Measurements from ENCODE around the gene C16orf86.

The C16orf86 gene

DNA sequence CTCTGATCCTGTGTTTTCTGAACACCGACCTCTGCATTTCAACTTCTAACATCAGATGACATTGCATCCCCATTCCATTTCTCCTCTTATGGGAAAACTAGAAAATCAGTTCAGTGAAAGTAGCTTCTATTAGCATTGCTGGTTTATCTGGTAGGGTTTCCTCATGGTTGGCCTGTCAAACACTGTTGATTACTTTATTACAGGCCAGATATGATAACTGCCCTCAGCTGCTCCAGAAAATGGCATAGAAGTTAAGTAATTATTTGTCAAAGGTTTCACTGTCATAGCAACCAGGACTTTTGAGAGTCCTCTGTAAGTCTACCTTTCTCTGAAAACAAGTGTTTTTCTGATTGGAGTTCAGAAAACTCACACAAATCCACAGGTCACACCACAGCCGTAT is 49.5 kb downstream of the C16orf86 start:
- no peak for DNase-seq
- intact Hi-C loops (cut with DNase I) = no loop called here
